Nephron progenitor cell (in vitro differentiated cells): ENCODE results near the gene CAMTA1.
A peak's percentile ranks its signal among the peaks of the same experiment; 100 is the strongest.

Source experiments
- DNase-seq: peaks from one replicate; pipeline ENCODE4 v3.0.0; 2021
- H3K27ac Mint-ChIP-seq: 2 replicates; pipeline ENCODE4 v1.8.0; 2021; ENCODE audit warnings: mild to moderate bottlenecking, moderate library complexity, mixed read lengths
- H3K27me3 Mint-ChIP-seq: 2 replicates; pipeline ENCODE4 v1.8.0; 2021; ENCODE audit warnings: mild to moderate bottlenecking, low read depth, mixed read lengths; ENCODE audit not compliant: poor library complexity
- H3K36me3 Mint-ChIP-seq: 2 replicates; pipeline ENCODE4 v1.8.0; 2021; ENCODE audit warnings: low read depth, mixed read lengths
- H3K4me1 Mint-ChIP-seq: 2 replicates; pipeline ENCODE4 v1.8.0; 2021; ENCODE audit warnings: mixed read lengths
- H3K4me3 Mint-ChIP-seq: 2 replicates; pipeline ENCODE4 v1.8.0; 2021; ENCODE audit warnings: mild to moderate bottlenecking, moderate library complexity, mixed read lengths
- H3K9me3 Mint-ChIP-seq: 2 replicates; pipeline ENCODE4 v1.8.0; 2021; ENCODE audit warnings: mild to moderate bottlenecking, moderate library complexity, mixed read lengths
- CTCF ChIP-seq: fragments of 200-600 bp; sonication (generic); IDR thresholded peaks from 2 replicates; pipeline ENCODE4 v1.5.0; 2021; ENCODE audit warnings: antibody characterized with exemption

CAMTA1 gene

GRCh38 chr1:7560601-7561181 is 775.4 kb downstream of the CAMTA1 start:
- Mint-ChIP-seq H3K27ac (no peak overlapping the region), H3K27me3 (peaks cover 14% of the 10 kb centered on the region), H3K9me3 (no peaks in the 10 kb centered on the region), H3K4me1 (peaks cover 38% of the 10 kb centered on the region), H3K36me3 (no peaks in the 10 kb centered on the region), H3K4me3 (no peak overlapping the region)
- DNase-seq: no peak
- TF ChIP-seq CTCF: no peak

- no peak overlapping the region for H3K4me3 Mint-ChIP-seq
- H3K9me3 Mint-ChIP-seq: no peaks in the 10 kb centered on the region
- TF ChIP-seq CTCF: peak; percentile 53
- no peaks in the 10 kb centered on the region for H3K36me3 Mint-ChIP-seq
- H3K27ac Mint-ChIP-seq: no peak overlapping the region
- peak; percentile 61 for DNase-seq
- peaks cover 14% of the 10 kb centered on the region for H3K27me3 Mint-ChIP-seq
- H3K4me1 Mint-ChIP-seq: peaks cover 33% of the 10 kb centered on the region
These were observed 776.2 kb downstream of the CAMTA1 start for GRCh38 chr1:7561331-7561921.

- no peak overlapping the region for H3K4me3 Mint-ChIP-seq
- no peak for DNase-seq
- H3K36me3 Mint-ChIP-seq: no peaks in the 10 kb centered on the region
- peaks cover 14% of the 10 kb centered on the region for H3K27me3 Mint-ChIP-seq
- H3K27ac Mint-ChIP-seq: no peak overlapping the region
- H3K9me3 Mint-ChIP-seq: no peaks in the 10 kb centered on the region
- peaks cover 27% of the 10 kb centered on the region for H3K4me1 Mint-ChIP-seq
- TF ChIP-seq CTCF: no peak
These were observed 776.9 kb downstream of the CAMTA1 start for GRCh38 chr1:7561936-7562728.

- no peak overlapping the region for H3K4me3 Mint-ChIP-seq
- no peak overlapping the region for H3K27ac Mint-ChIP-seq
- TF ChIP-seq CTCF: no peak
- H3K9me3 Mint-ChIP-seq: no peaks in the 10 kb centered on the region
- H3K27me3 Mint-ChIP-seq: peaks cover 13% of the 10 kb centered on the region
- no peak for DNase-seq
- no peaks in the 10 kb centered on the region for H3K36me3 Mint-ChIP-seq
- H3K4me1 Mint-ChIP-seq: peaks cover 19% of the 10 kb centered on the region
These were observed 777.7 kb downstream of the CAMTA1 start for GRCh38 chr1:7562729-7563605.

GRCh38 chr1:7564137-7564536 is 778.9 kb downstream of the CAMTA1 start:
- no peak for TF ChIP-seq CTCF
- Mint-ChIP-seq H3K9me3 (no peaks in the 10 kb centered on the region), H3K27me3 (peaks cover 11% of the 10 kb centered on the region), H3K27ac (no peak overlapping the region), H3K36me3 (no peaks in the 10 kb centered on the region), H3K4me3 (no peak overlapping the region), H3K4me1 (peaks cover 11% of the 10 kb centered on the region)
- no peak for DNase-seq
